Activated T-cell treated with anti-CD3 and anti-CD28 coated beads, Interleukin-2, amount 50 U/mL, for 1 hour (primary cell): Measurements from ENCODE around the gene FAM13C.
"Not testable (repeated sequence)": the region's sequence is repeated elsewhere in the genome, so short reads cannot be mapped to it uniquely, and the experiment has no call there.

Experiments
- DNase-seq: peaks from one replicate; pipeline ENCODE4 v3.0.0-alpha.2; 2020

FAM13C gene

DNA sequence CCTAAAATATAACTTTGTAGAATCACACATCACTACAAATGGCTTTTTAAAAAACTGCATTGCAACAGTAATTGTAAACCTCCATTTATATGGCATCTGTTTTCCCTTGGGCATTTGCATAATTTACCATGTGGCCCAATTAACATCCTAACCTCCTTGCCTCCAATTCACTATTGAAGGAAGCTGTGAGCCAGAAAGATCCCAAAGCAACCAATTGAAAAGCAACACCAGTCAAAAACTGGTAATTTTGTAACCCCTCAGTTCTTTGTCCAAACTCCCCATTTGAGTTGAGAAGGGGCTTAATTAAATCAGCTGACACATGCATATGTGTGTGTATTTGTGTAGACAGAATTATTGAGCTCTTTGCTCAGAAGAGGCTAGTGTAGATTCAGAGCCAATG, 90.3 kb downstream of the FAM13C start:
- no peak for DNase-seq

DNA sequence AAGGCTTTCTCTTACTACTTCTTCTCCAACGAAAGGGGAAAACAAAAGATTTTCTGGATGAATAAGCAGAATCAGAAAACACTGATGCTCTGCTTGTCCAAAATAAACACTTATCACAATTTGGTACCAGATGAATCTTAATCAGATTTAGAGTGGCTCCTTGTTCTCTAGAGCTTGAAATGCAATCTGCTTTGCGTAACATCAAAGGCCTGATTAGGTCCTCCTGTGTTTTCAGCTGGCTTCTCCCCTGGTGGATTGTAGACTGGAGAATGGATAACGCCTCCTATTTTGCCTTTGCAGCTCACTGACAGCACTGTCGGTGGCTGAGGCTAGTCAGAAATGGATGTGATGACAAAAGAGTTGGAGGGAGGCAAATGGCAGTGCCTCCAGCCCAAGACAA, 91.2 kb downstream of the FAM13C start:
- DNase-seq = no peak

DNA sequence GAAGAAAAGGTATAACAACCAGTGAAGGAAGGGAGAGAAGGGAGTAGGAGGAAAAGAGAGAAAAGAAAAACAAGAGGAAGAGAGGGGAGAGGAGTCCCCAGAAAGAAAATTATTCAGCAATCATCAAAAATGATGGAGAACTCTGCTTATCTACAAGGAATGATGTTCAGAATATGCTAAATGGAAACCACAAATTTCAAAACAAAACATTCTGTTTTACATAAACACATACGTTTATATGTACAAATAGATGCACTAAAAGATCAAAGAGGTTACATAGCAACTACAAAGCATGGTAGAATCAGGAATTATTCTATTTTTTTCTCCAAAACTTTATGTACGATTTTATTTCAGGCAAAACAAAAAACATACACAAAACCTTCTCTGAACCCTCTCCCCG, 91.9 kb downstream of the FAM13C start:
- DNase-seq = no peak

DNA sequence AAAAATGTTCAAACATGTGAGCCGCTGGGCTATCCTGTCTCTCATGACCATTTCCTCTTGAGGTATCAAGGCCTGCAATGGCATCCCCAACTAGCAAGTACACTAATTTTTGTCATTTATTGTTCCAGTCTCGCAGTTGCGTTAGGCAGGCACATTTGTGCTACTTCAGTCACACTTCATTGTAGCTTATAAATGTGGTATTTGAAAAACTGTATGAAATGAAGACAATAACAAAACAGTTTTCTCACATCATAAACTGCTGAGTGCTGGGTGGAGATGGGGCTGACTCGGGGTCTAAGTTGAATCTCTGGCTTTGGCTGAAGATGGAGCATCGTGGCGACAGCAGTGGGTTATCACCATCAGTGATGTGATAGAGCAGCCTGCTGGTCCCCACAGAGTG, 92.7 kb downstream of the FAM13C start:
- DNase-seq = no peak

DNA sequence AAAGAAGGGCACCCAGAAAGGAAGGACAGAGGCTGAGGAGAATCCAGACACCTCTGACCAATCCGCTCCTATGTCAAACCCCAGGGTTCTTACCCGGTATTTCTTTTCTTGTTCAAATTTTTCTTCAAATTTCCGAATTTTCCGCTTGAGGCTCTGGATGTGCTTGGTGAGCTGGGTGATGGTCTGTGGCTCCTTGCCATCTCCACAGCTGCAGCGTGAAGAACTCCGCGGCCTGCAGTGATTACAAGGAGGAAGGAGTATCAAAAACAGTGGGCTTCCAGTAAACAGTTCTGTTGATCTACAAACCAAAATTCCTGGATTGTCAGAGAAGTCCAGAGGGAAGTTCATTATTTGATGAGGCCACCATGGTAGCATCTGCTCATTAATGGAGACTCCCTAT, 93.9 kb downstream of the FAM13C start:
- DNase-seq = no peak

GRCh38 chr10:59266321-59266720, 96.0 kb downstream of the FAM13C start:
- DNase-seq = no peak

DNA sequence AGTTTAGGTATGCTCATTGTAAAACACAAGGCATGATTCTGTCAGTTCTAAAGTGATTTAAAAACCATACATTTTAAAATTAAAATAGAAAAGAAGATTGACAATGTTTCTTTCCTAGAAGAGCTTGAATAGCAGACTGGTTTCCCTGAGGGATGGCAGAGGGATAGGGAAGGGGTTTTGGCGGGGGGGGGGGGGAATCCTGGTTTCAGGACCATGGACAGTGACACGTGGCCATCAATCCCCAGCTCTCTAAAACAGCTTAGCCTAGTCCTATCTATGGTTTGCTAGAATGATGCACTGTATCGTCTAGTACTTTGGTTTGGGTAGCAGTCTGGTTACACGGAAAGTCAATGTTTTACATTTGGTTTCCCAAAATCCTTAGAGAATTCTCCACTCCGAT, 97.2 kb downstream of the FAM13C start:
- DNase-seq = no peak

- no peak for DNase-seq
Measured at GRCh38 chr10:59258890-59259289, 103.5 kb downstream of the FAM13C start.

GRCh38 chr10:59257224-59257623, 105.1 kb downstream of the FAM13C start:
- DNase-seq = no peak

DNA sequence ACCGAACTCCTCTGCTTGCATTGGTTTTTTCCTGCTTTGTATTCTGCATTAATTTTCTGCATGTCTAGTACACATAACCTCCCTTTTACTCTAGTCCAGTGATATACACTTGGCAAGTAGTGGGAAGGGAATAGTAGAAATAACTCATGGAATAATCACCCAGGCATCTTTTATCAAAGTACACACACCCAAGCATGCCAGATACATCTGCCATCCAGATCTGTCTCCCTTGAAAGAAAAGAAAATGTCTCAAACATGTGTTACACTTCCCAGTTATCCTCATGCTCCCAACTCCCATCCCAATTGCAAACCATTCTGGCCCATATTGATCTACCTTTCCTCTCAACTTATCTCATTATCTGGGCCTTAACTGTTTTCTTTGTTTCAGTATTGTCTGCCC, 106.9 kb downstream of the FAM13C start:
- no peak for DNase-seq

GRCh38 chr10:59252491-59252890, 109.9 kb downstream of the FAM13C start:
- no peak for DNase-seq

GRCh38 chr10:59245686-59246085, 116.7 kb downstream of the FAM13C start:
- no peak for DNase-seq

- no peak for DNase-seq
Measured at GRCh38 chr10:59244871-59245270, 117.5 kb downstream of the FAM13C start.

DNA sequence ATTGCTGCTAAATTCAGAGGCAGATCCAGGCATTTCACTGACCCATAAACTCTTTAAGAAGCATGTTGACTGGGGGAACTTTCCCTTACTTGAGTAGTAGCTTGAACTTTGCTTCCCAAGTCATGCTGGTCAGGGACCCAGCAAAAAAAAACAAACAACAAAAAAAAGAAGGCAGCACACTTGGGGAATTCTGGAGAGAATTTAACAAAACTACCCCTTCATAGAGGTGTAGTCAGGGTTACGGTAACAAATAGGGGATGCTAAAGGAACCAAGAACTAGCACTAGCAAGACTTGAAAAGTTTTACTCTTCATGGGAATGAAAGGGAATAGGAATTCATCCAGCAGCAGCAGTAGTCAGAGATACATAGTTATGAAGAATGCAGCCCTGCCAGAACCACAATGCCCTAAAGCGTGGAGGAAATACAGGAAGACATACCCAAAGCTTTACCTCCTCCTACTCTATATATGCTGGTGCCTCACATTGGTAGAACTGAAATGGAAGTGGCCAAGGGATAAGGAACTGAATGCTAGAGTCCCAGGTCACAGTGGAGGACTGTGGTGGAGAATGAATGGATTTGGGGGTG, 118.6 kb downstream of the FAM13C start:
- DNase-seq = no peak

GRCh38 chr10:59242991-59243390, 119.4 kb downstream of the FAM13C start:
- DNase-seq = no peak

DNA sequence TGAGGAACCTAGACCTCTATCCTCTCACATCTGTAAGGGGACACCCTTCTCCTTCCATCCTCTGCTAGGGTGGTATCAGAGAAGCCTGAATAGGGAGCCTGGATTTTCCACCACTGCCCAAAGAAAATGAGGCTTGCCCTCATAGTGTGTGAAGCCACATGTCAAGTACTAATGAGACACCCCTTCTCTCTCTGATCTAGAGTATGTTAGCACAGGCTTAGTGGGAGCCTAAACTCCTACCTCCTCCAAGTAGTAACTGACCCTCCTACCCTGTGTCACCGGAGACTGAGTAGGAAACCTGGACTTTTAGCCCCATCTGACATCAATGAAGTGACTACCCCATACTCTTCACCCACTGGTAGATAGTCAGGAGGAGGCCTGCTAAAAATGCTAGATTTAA, 120.3 kb downstream of the FAM13C start:
- DNase-seq = no peak

DNA sequence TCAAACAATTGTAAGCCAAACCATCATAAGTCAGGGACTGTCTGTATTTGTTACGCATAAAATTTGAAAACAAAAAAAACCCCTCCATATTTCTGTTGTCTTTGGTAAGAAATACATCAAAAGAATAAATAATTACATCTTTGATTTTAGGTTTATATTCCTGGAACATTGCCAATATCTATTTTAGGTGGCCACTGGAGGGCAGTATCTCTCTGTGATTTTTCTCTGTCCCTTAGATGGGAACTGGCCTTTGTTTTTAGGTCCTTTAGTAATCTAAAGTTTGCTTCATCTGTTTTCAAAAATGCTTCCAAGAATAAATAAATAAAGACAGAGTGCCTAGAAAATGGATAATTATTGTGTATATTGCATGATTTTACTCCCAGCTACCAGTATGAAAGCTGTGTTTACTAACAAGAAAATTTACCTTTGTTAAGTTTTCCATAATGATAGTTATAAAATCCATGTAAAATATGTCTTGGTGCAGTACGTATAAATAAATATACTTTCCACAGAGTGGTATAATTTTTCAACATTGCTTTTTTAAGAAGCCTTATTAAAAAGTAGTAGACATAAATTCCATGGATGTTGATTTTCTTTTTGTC, 121.7 kb downstream of the FAM13C start:
- no peak for DNase-seq

GRCh38 chr10:59239108-59239507, 123.2 kb downstream of the FAM13C start:
- not testable (repeated sequence) for DNase-seq

- DNase-seq = no peak
Measured at GRCh38 chr10:59237775-59238174, 124.6 kb downstream of the FAM13C start.

DNA sequence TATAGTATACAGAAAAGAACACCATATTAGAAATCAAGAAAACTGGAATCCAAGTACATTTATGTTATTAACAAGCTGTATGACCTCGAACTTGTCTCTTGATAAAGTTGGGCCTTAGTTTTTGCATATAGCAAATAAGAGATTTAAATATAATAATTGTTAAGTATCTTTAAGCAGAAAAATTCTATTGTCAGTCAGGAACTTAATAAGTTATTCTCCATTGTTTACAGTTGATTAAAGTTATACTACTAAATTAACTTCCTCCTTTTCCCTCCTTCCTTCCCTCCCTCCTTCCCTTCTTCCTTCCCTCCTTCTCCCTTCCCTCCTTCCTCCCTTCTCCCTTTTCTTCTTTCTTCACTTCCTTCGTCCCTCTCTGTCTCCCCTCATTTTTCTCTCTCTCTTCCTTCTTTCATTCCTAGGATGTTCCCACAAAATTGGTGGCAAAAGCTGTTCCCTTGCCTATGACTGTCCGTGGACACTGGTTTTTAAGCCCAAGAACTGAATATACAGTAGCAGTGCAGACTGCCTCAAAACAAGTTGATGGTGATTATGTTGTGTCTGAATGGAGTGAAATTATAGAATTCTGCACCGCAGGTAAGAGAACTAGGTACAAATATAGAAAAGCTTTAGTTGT, 126.2 kb downstream of the FAM13C start:
- no peak for DNase-seq

DNA sequence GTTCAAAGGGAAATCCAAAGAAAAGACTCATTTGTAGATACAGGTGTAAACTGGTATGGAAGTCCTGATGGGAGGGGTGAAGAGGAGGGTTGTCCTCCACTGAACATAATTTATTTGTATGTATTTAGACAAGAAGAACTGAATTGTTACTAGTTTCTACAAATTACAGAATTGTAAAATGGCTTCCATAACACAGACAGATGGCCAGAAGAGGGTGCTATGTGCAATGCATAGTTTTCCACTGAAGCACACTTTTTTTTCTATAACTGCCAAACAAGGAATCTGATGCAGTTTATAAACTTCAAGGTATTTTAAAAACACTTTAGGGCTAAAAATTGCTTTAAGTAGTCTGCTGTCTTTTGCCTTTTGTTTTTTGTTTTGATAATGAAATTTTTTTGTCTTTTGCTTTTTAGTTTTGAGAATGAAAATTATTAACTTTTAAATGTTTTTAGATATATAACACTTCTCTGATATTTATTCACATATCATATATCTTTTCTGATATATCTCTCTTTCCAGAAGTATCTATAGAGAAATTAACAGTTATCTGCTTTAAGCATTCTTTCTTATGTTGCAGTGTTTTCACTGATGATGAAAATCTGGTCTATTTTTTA, 127.4 kb downstream of the FAM13C start:
- DNase-seq = no peak

DNA sequence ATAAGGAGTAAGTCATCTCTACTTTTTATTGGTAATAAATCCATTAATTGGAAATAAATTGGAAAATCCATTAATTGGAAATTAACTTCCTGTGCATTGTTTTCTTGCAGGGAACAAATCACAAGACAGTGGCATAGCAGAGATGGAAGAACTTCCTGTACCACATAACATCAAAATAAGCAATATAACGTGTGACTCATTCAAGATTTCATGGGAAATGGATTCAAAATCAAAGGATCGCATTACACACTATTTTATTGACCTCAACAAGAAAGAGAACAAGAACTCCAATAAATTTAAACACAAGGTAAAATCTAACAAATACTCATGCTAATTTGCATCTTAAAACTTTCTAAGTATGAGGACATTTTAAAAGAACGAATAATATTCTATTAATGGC, 128.2 kb downstream of the FAM13C start:
- no peak for DNase-seq

DNA sequence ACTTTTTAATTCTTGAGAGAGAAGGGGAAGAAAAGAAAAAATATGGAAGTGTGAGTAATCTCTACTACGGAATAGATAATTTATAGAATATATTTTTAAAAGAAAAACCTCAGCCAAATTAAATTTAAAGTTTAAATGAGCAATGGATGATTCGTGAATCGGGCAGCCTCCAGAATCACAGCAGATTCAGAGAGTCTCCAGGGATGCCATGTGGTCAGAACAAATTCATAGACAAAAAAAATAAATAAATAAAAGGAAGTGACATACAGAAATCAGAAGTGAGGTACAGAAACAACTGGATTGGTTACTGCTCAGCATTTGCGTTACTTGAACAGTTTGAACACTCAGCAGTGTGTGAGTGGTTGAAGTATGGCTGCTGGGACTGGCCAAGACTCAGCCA, 132.9 kb downstream of the FAM13C start:
- no peak for DNase-seq

DNA sequence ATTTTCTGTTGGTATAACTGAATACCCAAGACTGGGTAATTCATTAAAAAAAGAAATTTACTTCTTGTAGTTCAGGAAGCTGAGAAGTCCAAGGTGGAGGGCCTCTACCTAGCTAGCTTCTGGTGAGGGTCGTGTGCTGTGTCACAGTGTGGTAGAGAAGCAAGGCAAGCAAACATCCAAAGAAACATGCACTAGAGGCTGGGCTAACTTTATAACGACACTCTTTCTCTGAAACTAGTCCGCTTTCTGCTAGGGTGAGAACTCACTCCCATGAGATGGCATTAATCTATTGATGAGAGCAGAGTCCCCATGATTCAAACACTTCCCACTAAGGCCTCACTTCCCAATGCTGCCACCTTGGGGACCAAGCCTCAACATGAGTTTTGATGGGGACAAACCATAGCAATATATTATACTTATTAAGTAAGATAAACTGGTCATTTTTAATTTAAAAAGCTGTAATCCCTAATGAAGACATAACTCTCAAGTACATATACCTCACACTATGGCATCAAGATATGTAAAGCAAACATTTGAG, 135.1 kb downstream of the FAM13C start:
- DNase-seq = no peak
